ENCODE data around the gene CCDC71.

Gene CCDC71

GRCh38 chr3:49165771-49166751 lies at the start of gene CCDC71:
TSS of gene CCDC71 (minus strand) at chr3:49166331. CDS start at chr3:49164208, 2,123 bp downstream.
- DNase-seq: peak; percentile 64

- DNase-seq: no peak
These were observed 47.9 kb upstream of the CCDC71 start for GRCh38 chr3:49213998-49214397.

GRCh38 chr3:49213541-49213943 lies 47.4 kb upstream of the CCDC71 start:
- DNase-seq: no peak

- no peak for DNase-seq
These were observed 33.8 kb upstream of the CCDC71 start for GRCh38 chr3:49199900-49200281.

GRCh38 chr3:49199239-49199899 lies 33.2 kb upstream of the CCDC71 start:
- no peak for DNase-seq

- DNase-seq: no peak
These were observed 32.6 kb upstream of the CCDC71 start for GRCh38 chr3:49198611-49199230.

- no peak for DNase-seq
These were observed 32.0 kb upstream of the CCDC71 start for GRCh38 chr3:49198161-49198560.

GRCh38 chr3:49191741-49192140 lies 25.6 kb upstream of the CCDC71 start:
- no peak for DNase-seq

GRCh38 chr3:49183873-49184272 lies 17.7 kb upstream of the CCDC71 start:
- DNase-seq: no peak

- no peak for DNase-seq
These were observed 16.6 kb upstream of the CCDC71 start for GRCh38 chr3:49182682-49183081.

- DNase-seq: no peak
These were observed 15.2 kb upstream of the CCDC71 start for GRCh38 chr3:49181351-49181750.

- no peak for DNase-seq
These were observed 14.0 kb upstream of the CCDC71 start for GRCh38 chr3:49180116-49180515.

GRCh38 chr3:49177073-49177472 lies 10.9 kb upstream of the CCDC71 start:
- no peak for DNase-seq

GRCh38 chr3:49175530-49175929 lies 9.4 kb upstream of the CCDC71 start:
- no peak for DNase-seq

GRCh38 chr3:49174397-49174985 lies 8.4 kb upstream of the CCDC71 start:
- no peak for DNase-seq

- no peak for DNase-seq
These were observed 7.7 kb upstream of the CCDC71 start for GRCh38 chr3:49173792-49174170.

GRCh38 chr3:49173116-49173791 lies 7.1 kb upstream of the CCDC71 start:
- DNase-seq: no peak

- no peak for DNase-seq
These were observed 6.5 kb upstream of the CCDC71 start for GRCh38 chr3:49172551-49173041.

GRCh38 chr3:49171775-49172500 lies 5.8 kb upstream of the CCDC71 start:
- no peak for DNase-seq

- DNase-seq: peak; percentile 64
These were observed 5.1 kb upstream of the CCDC71 start, which contains the start of gene KLHDC8B for GRCh38 chr3:49171119-49171774. TSS of gene KLHDC8B (plus strand) at chr3:49171598. CDS start at chr3:49172770, 1,172 bp downstream.

- DNase-seq: no peak
These were observed 4.6 kb upstream of the CCDC71 start for GRCh38 chr3:49170744-49171118.

Data from activated effector memory CD4-positive, alpha-beta T cell treated with Interleukin-2 at 50 U/mL for 16 hours (primary cell).